HFF-Myc (cell line): Measurements from ENCODE around the gene GNAO1.
A peak's percentile ranks its signal among the peaks of the same experiment; 100 is the strongest.

Experiments
- DNase-seq: peaks from one replicate; pipeline ENCODE4 v3.0.0-alpha.2; 2011; ENCODE audit warnings: low read depth; ENCODE audit errors: extremely low read depth
- H3K4me3 ChIP-seq: replicated peaks from 2 replicates; pipeline ENCODE4 v1.5.1; 2011; ENCODE audit warnings: low read depth, mild to moderate bottlenecking, control low read depth, low read length
- CTCF ChIP-seq: IDR thresholded peaks from 2 replicates; pipeline ENCODE4 v1.5.1; 2012; ENCODE audit warnings: mild to moderate bottlenecking, low read depth, low read length, control low read depth; ENCODE audit errors: missing control alignments

Gene GNAO1

GRCh38 chr16:56267888-56268287 lies 76.6 kb downstream of the GNAO1 start:
- no peak for DNase-seq
- no peak for TF ChIP-seq CTCF
- no peak overlapping the region for H3K4me3 ChIP-seq

GRCh38 chr16:56268799-56269198 lies 77.5 kb downstream of the GNAO1 start:
- no peak overlapping the region for H3K4me3 ChIP-seq
- no peak for TF ChIP-seq CTCF
- DNase-seq, result no peak

- no peak for TF ChIP-seq CTCF
- H3K4me3 ChIP-seq, result no peak overlapping the region
- DNase-seq, result no peak
Observed at GRCh38 chr16:56269281-56269680, 78.0 kb downstream of the GNAO1 start.

GRCh38 chr16:56269811-56270684 lies 78.8 kb downstream of the GNAO1 start:
- no peak for DNase-seq
- no peak overlapping the region for H3K4me3 ChIP-seq
- TF ChIP-seq CTCF, result peak; percentile 9

GRCh38 chr16:56270828-56271227 lies 79.5 kb downstream of the GNAO1 start:
- no peak overlapping the region for H3K4me3 ChIP-seq
- no peak for TF ChIP-seq CTCF
- no peak for DNase-seq

- TF ChIP-seq CTCF, result no peak
- H3K4me3 ChIP-seq, result no peak overlapping the region
- no peak for DNase-seq
Observed at GRCh38 chr16:56272583-56272894, 81.2 kb downstream of the GNAO1 start.

- DNase-seq, result no peak
- H3K4me3 ChIP-seq, result no peak overlapping the region
- TF ChIP-seq CTCF, result no peak
Observed at GRCh38 chr16:56273615-56274014, 82.3 kb downstream of the GNAO1 start.
